Measurements from ENCODE around the gene CCDC201. TPM values are rescaled to one million over a fixed set of nuclear protein-coding genes. Genes with fewer than 3 reads are reported as not detected.
"Not testable (repeated sequence)": the region's sequence is repeated elsewhere in the genome, so short reads cannot be mapped to it uniquely, and the experiment has no call there.

The CCDC201 gene
- total RNA-seq, 1 experiment from 2014 or later = not detected

GRCh38 chr7:45810451-45811005, 62.4 kb downstream of the CCDC201 start:
- not testable (repeated sequence) for H3K18ac ChIP-seq (ENCODE audit: insufficient read length, low read depth, low read length); DNase-seq; H4K20me1 ChIP-seq (ENCODE audit: control insufficient read depth, insufficient read depth, insufficient read length); H2BK120ac ChIP-seq (ENCODE audit: low read depth, low read length, poor library complexity, severe bottlenecking); H3K14ac ChIP-seq (ENCODE audit: insufficient read depth, low read length); H3K27me3 ChIP-seq (ENCODE audit: insufficient read depth, low read length); H2BK12ac ChIP-seq (ENCODE audit: insufficient read length, low read depth, low read length); H4K91ac ChIP-seq (ENCODE audit: insufficient read length, low read depth, low read length); H3K9me3 Mint-ChIP-seq; H3K27me3 Mint-ChIP-seq (ENCODE audit: low read depth); H4K8ac ChIP-seq (replicated peaks; ENCODE audit: insufficient read length, low read depth, low read length); H2BK5ac ChIP-seq (ENCODE audit: insufficient read length, low read length); H3K23ac ChIP-seq (ENCODE audit: insufficient read length, low read depth, low read length); H3K56ac ChIP-seq (ENCODE audit: insufficient read length, low read depth, low read length); H3K9me3 ChIP-seq (ENCODE audit: control insufficient read depth, low read depth, low read length); H3K23me2 ChIP-seq (ENCODE audit: insufficient read length, low read depth, low read length, poor library complexity, severe bottlenecking); H2BK15ac ChIP-seq (ENCODE audit: low read depth, low read length); H2AFZ ChIP-seq (ENCODE audit: low read length); H3T11ph ChIP-seq (ENCODE audit: low read length); H3K9ac ChIP-seq (ENCODE audit: extremely low read depth, insufficient read length, low read length); H3K27ac ChIP-seq (ENCODE audit: insufficient read length, low read depth, low read length); H3K27ac Mint-ChIP-seq; H2AK5ac ChIP-seq (ENCODE audit: insufficient read length, low read length); H2BK20ac ChIP-seq (ENCODE audit: low read depth, low read length, poor library complexity, severe bottlenecking); H4K5ac ChIP-seq (ENCODE audit: insufficient read length, low read depth, low read length); H3K79me2 ChIP-seq (ENCODE audit: insufficient read depth, low read length); H3K4me1 ChIP-seq (ENCODE audit: insufficient read depth, low read length); H3K79me1 ChIP-seq (ENCODE audit: insufficient read depth, low read depth, low read length, poor library complexity, severe bottlenecking); H3K4me1 Mint-ChIP-seq; H3K36me3 Mint-ChIP-seq (ENCODE audit: insufficient read depth in 1 of 3, low read depth in 3 of 3); H3K4ac ChIP-seq (ENCODE audit: low read depth, low read length); H3K4me3 Mint-ChIP-seq; H3K4me2 ChIP-seq (ENCODE audit: insufficient read depth, insufficient read length, low read length)
- WGBS (ENCODE audit: extremely low coverage, insufficient read length, low lambda C conversion rate) = no CpG with 5 or more reads among the region's 28 CpGs

Other genes with a start within 250 kb of the CCDC201 start
- gene IGFBP1, start 15.4 kb upstream of the CCDC201 start, total RNA-seq (2021) = not detected in 2 replicates
- 10.0 TPM in 2 replicates for gene IGFBP3, start 48.2 kb upstream of the CCDC201 start, total RNA-seq (2021)

Measured in H9 (cell line).